H1 (cell line): ENCODE measurements around the gene ATP6V0D1. TPM values are rescaled to one million over a fixed set of nuclear protein-coding genes. Genes with fewer than 3 reads are reported as not detected.

Experiments used
- CTCF ChIA-PET: fragments of 300-600 bp; sonication (Branson Sonifier 250); formaldehyde crosslinking; loops from one replicate; lab custom pipeline; 2021; ENCODE audit not compliant: partially characterized antibody; lab: Charles Lee
- POLR2A ChIA-PET: fragments of 300-600 bp; sonication (Branson Sonifier 250); formaldehyde crosslinking; loops from one replicate; lab custom pipeline; 2021; ENCODE audit warnings: inconsistent platforms; ENCODE audit not compliant: partially characterized antibody; lab: Charles Lee
- DNase-seq, 2 experiments: peaks; one replicate each; pipeline versions ENCODE4 v3.0.0 to v3.0.0-alpha.2; 2010 to 2022; ENCODE audit warnings: low spot score in 2 of 2, low read depth in 1 of 2, mixed read lengths in 1 of 2
- FAIRE-seq: peaks from 2 replicates; lab custom pipeline; 2011; peaks lifted over from hg19 to GRCh38; lab: Jason Lieb, UNC
- H2AFZ ChIP-seq: 2 replicates; pipeline ENCODE4 v1.8.1; 2012; ENCODE audit warnings: low read length, inconsistent platforms
- H2AK5ac ChIP-seq: 2 replicates; pipeline ENCODE4 v1.6.1; 2013; ENCODE audit warnings: low read depth, low read length
- H2BK120ac ChIP-seq: replicated peaks from 2 replicates; pipeline ENCODE3; 2013; ENCODE audit warnings: low read depth, low read length, inconsistent platforms
- H2BK12ac ChIP-seq: 2 replicates; pipeline ENCODE4 v1.6.1; 2013; ENCODE audit warnings: low read depth, low read length
- H2BK15ac ChIP-seq: 2 replicates; pipeline ENCODE4 v1.6.1; 2013; ENCODE audit warnings: low read length
- H2BK20ac ChIP-seq: 2 replicates; pipeline ENCODE4 v1.6.1; 2013; ENCODE audit warnings: low read length
- H2BK5ac ChIP-seq: 2 replicates; pipeline ENCODE4 v1.6.1; 2013; ENCODE audit warnings: low read depth, low read length
- H3K14ac ChIP-seq: 2 replicates; pipeline ENCODE4 v1.6.1; 2013; ENCODE audit warnings: inconsistent platforms; ENCODE audit not compliant: insufficient read length
- H3K18ac ChIP-seq: 2 replicates; pipeline ENCODE4 v1.6.1; 2013; ENCODE audit warnings: low read length; ENCODE audit errors: extremely low read depth
- H3K23ac ChIP-seq: 2 replicates; pipeline ENCODE4 v1.6.1; 2013; ENCODE audit warnings: inconsistent platforms; ENCODE audit not compliant: insufficient read length
- H3K23me2 ChIP-seq: 2 replicates; pipeline ENCODE4 v1.6.1; 2013; ENCODE audit warnings: low read depth, low read length
- H3K27ac ChIP-seq: 2 replicates; pipeline ENCODE4 v1.6.1; 2011; ENCODE audit warnings: low read depth, low read length, inconsistent platforms
- H3K27me3 ChIP-seq, 4 experiments: replicated peaks in 1 of 4; 1 replicate in 1 of 4; 2 replicates in 3 of 4; pipeline versions ENCODE4 v1.6.1 to v1.8.1; 2011 to 2013; ENCODE audit warnings: low read length in 3 of 4, mild to moderate bottlenecking in 3 of 4, inconsistent platforms in 2 of 4, mixed read lengths in 2 of 4, moderate library complexity in 1 of 4; ENCODE audit not compliant: control insufficient read depth in 3 of 4, insufficient read depth in 3 of 4; ENCODE audit errors: extremely low read depth in 1 of 4
- H3K36me3 ChIP-seq, 4 experiments: 2 replicates each; pipeline versions ENCODE4 v1.6.1 to v1.8.1; 2011 to 2013; ENCODE audit warnings: mild to moderate bottlenecking in 4 of 4, low read length in 3 of 4, moderate library complexity in 2 of 4, control low read depth in 1 of 4, inconsistent platforms in 1 of 4; ENCODE audit not compliant: insufficient read depth in 4 of 4, control insufficient read depth in 2 of 4
- H3K4ac ChIP-seq: replicated peaks from 2 replicates; pipeline ENCODE3; 2013; ENCODE audit warnings: low read length, low read depth, mixed read lengths, inconsistent platforms; ENCODE audit not compliant: insufficient read length
- H3K4me1 ChIP-seq, 4 experiments: replicated peaks in 1 of 4; 1 replicate in 1 of 4; 2 replicates in 3 of 4; pipeline versions ENCODE4 v1.6.1 to v1.8.1; 2011 to 2013; ENCODE audit warnings: low read length in 3 of 4, inconsistent platforms in 2 of 4, mixed read lengths in 1 of 4; ENCODE audit not compliant: insufficient read depth in 4 of 4, control insufficient read depth in 3 of 4
- H3K4me2 ChIP-seq, 2 experiments: 2 replicates each; pipeline versions ENCODE4 v1.6.1 to v1.8.1; 2011 to 2013; ENCODE audit warnings: low read depth in 2 of 2, low read length in 2 of 2, control low read depth in 1 of 2, inconsistent platforms in 1 of 2, mild to moderate bottlenecking in 1 of 2; ENCODE audit not compliant: insufficient read depth in 1 of 2
- H3K4me3 ChIP-seq, 4 experiments: fragments of 200-600, 300-600 bp in 1 of 4; sonication (generic), shearing (Covaris generic), sonication (Bioruptor Twin) in 1 of 4; 2 replicates each; pipeline versions ENCODE4 v1.5.1 to v1.8.1; 2011 to 2016; ENCODE audit warnings: low read length in 4 of 4, low read depth in 3 of 4, control low read depth in 2 of 4, inconsistent platforms in 2 of 4, mild to moderate bottlenecking in 2 of 4, mixed read lengths in 1 of 4, moderate library complexity in 1 of 4; ENCODE audit not compliant: insufficient read depth in 2 of 4; ENCODE audit errors: extremely low read depth in 1 of 4
- H3K56ac ChIP-seq: replicated peaks from 2 replicates; pipeline ENCODE3; 2013; ENCODE audit warnings: low read depth, mild to moderate bottlenecking, mixed read lengths, low read length, inconsistent platforms; ENCODE audit not compliant: insufficient read length
- H3K79me1 ChIP-seq: 2 replicates; pipeline ENCODE4 v1.6.1; 2013; ENCODE audit warnings: low read depth, low read length, control low read depth
- H3K79me2 ChIP-seq, 2 experiments: 2 replicates each; pipeline versions ENCODE4 v1.6.1 to v1.8.1; 2012 to 2013; ENCODE audit warnings: low read length in 2 of 2, mild to moderate bottlenecking in 2 of 2, inconsistent platforms in 1 of 2; ENCODE audit not compliant: insufficient read depth in 2 of 2, control insufficient read depth in 1 of 2
- H3K9ac ChIP-seq, 4 experiments: replicated peaks in 1 of 4; 1 replicate in 1 of 4; 2 replicates in 3 of 4; pipeline versions ENCODE4 v1.6.1 to v1.8.1; 2011 to 2013; ENCODE audit warnings: low read depth in 3 of 4, low read length in 3 of 4, control low read depth in 2 of 4, mild to moderate bottlenecking in 2 of 4, moderate library complexity in 2 of 4, inconsistent platforms in 1 of 4; ENCODE audit errors: extremely low read depth in 1 of 4
- H3K9me3 ChIP-seq, 2 experiments: 2 replicates each; pipeline versions ENCODE4 v1.6.1 to v1.8.1; 2012 to 2013; ENCODE audit warnings: mild to moderate bottlenecking in 2 of 2, moderate library complexity in 2 of 2, control low read depth in 1 of 2, inconsistent platforms in 1 of 2, low read depth in 1 of 2, low read length in 1 of 2, mixed read lengths in 1 of 2; ENCODE audit not compliant: insufficient read depth in 2 of 2
- H4K20me1 ChIP-seq, 2 experiments: replicated peaks in 1 of 2; 2 replicates each; pipeline versions ENCODE3 to v1.8.1; 2011 to 2013; ENCODE audit warnings: inconsistent platforms in 2 of 2, low read length in 2 of 2, mild to moderate bottlenecking in 1 of 2; ENCODE audit not compliant: insufficient read depth in 2 of 2, control insufficient read depth in 1 of 2
- H4K5ac ChIP-seq: 2 replicates; pipeline ENCODE4 v1.6.1; 2013; ENCODE audit warnings: low read length, low read depth, mixed read lengths, inconsistent platforms; ENCODE audit not compliant: insufficient read length
- H4K8ac ChIP-seq: 2 replicates; pipeline ENCODE4 v1.8.0; 2013; ENCODE audit warnings: mild to moderate bottlenecking, moderate library complexity, low read length, inconsistent platforms; ENCODE audit not compliant: insufficient read depth; ENCODE audit errors: extremely low read depth
- H4K91ac ChIP-seq: replicated peaks from 2 replicates; pipeline ENCODE3; 2013; ENCODE audit warnings: low read length, mixed read lengths, inconsistent platforms; ENCODE audit not compliant: insufficient read length
- BCL11A ChIP-seq, 2 experiments: IDR thresholded peaks; one replicate each; pipeline ENCODE4 v1.6.1; 2011; ENCODE audit warnings: low read depth in 2 of 2, low read length in 2 of 2, mild to moderate bottlenecking in 2 of 2
- EZH2 ChIP-seq: fragments of 200-600 bp; sonication (generic); IDR thresholded peaks from 2 replicates; pipeline ENCODE4 v1.7.1; 2012; ENCODE audit warnings: low read depth, mild to moderate bottlenecking, moderate library complexity, low read length, inconsistent platforms; ENCODE audit not compliant: severe bottlenecking
- KDM1A ChIP-seq: fragments of 200-600, 300-600 bp; sonication (generic); IDR thresholded peaks from 2 replicates; pipeline ENCODE4 v1.7.1; 2016; ENCODE audit warnings: mild to moderate bottlenecking, low read length, borderline replicate concordance
- TAF1 ChIP-seq: IDR thresholded peaks from 2 replicates; pipeline ENCODE4 v1.6.1; 2011; ENCODE audit warnings: mild to moderate bottlenecking, low read depth, low read length
- USF2 ChIP-seq: IDR thresholded peaks from 2 replicates; pipeline ENCODE4 v1.6.1; 2011; ENCODE audit warnings: low read length, improper control_type of control experiment
- WGBS, 2 experiments: shearing (Covaris generic) in 1 of 2; methylation state at CpG; one replicate each; pipeline versions ENCODE4 v1.1.6 to v1.1.7; 2013 to 2015; ENCODE audit warnings: low lambda C conversion rate in 2 of 2, mixed read lengths in 2 of 2, inconsistent platforms in 1 of 2, low coverage in 1 of 2, missing lambda C conversion rate in 1 of 2; ENCODE audit not compliant: insufficient replicate concordance in 2 of 2, insufficient coverage in 1 of 2, insufficient read length in 1 of 2; ENCODE audit errors: extremely low coverage in 1 of 2, missing lambda C conversion rate in 1 of 2; 5-methylcytosine and 5-hydroxymethylcytosine counted together
- polyA plus RNA-seq, 7 experiments: library from polyadenylated mRNA; depleted of rRNA in 3 of 7; stranded (reverse) in 5 of 7; unstranded in 2 of 7; fragments of >200 nt in 5 of 7; fragments of 200-250 nt in 2 of 7; gene quantifications; 1 replicate in 5 of 7; 2 replicates in 1 of 7; 4 replicates in 1 of 7; pipeline versions ENCODE4 v1.2.1 to v1.2.3, GENCODE V29; 2011 to 2013; ENCODE audit warnings: missing spikeins in 2 of 7, mixed read lengths in 2 of 7
- total RNA-seq: library from RNA; stranded (reverse); fragmentation: NEBNext Ultra II Directional; extraction: Animal tissue kit (Norgen Biotek cat#: 25700); gene quantifications from 2 replicates; pipeline ENCODE4 v1.2.1, GENCODE V29; 2021

The ATP6V0D1 gene
- total and polyA plus RNA-seq, 2 of the 8 experiments (the other 6 are each of a cell fraction or from before 2014, with no cell fraction given) = 47.3 to 134 TPM

DNA sequence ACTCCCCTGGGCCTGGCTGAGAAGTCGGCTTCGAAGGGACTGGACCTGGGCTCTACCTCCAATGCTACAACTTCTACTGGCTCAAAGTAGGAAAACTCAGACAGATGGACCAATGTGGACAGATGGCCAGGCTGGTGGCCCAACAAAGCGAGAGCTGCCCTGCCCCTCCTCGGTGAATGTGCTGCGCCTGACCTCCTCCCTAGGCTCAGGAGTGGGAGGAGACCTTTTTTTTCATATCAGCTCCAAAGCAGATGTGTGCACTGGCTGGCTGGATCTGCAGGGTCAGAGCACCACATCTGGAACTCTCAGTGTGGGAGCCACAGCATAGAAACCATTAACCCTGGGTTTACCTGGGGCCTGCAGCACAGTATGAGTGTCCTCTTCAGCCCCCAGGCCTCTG is 20.8 kb downstream of the ATP6V0D1 start:
- no peak overlapping the region for H3K27ac ChIP-seq
- ChIA-PET CTCF (interaction anchor here (0.9 to 28.6 kb wide), 4 partner anchors 16 to 175 kb away, joined by 3 to 683 read pairs (median 98); partner anchors contain the start of gene HSD11B2), POLR2A (no interaction called here)
- H4K8ac ChIP-seq = no peak overlapping the region
- H2BK20ac ChIP-seq = no peak overlapping the region
- TF ChIP-seq EZH2 (no peak), TAF1 (no peak), KDM1A (no peak), USF2 (no peak), BCL11A (IDR thresholded peaks at IDR 0.05; ENCODE audit: low read depth in 2 of 2, low read length in 2 of 2) (no peak)
- 98% methylated on average over 5 of the region's 5 CpGs; no CpG with 5 or more reads in 1 of the 2 experiments for WGBS, 2 experiments
- H3K79me1 ChIP-seq = peaks cover 4% of the 10 kb centered on the region
- H3K79me2 ChIP-seq = peaks cover 0 to 4% of the 10 kb centered on the region in 2 experiments; a peak in 1 of 4 replicates
- FAIRE-seq = no peak
- H3K4me3 ChIP-seq = no peak overlapping the region
- no peak overlapping the region for H2BK15ac ChIP-seq
- no peak for DNase-seq
- H3K36me3 ChIP-seq = no peaks in the 10 kb centered on the region
- no peak overlapping the region for H3K4me2 ChIP-seq
- peaks cover 19% of the 10 kb centered on the region in 2 experiments for H4K20me1 ChIP-seq
- no peak overlapping the region for H2AFZ ChIP-seq
- no peak overlapping the region for H3K23ac ChIP-seq
- no peak overlapping the region for H3K14ac ChIP-seq
- H3K4me1 ChIP-seq = no peaks in the 10 kb centered on the region; a peak in 1 of 7 replicates
- no peak overlapping the region for H2BK12ac ChIP-seq
- no peaks in the 10 kb centered on the region for H3K27me3 ChIP-seq
- no peak overlapping the region for H3K18ac ChIP-seq
- H3K9ac ChIP-seq = no peak overlapping the region
- H2BK5ac ChIP-seq = no peak overlapping the region
- no peak overlapping the region for H2BK120ac ChIP-seq
- no peak overlapping the region for H3K56ac ChIP-seq
- no peaks in the 10 kb centered on the region for H3K9me3 ChIP-seq
- H4K5ac ChIP-seq = no peak overlapping the region
- H4K91ac ChIP-seq = no peak overlapping the region
- H3K23me2 ChIP-seq = no peaks in the 10 kb centered on the region
- H2AK5ac ChIP-seq = no peak overlapping the region
- H3K4ac ChIP-seq = no peak overlapping the region
